H9 (cell line): Measurements from ENCODE around the gene CERS6. TPM values are rescaled to one million over a fixed set of nuclear protein-coding genes. Genes with fewer than 3 reads are reported as not detected.

Experiments
- DNase-seq: peaks from one replicate; pipeline ENCODE4 v3.0.0-alpha.2; 2017
- H2AFZ ChIP-seq: one replicate; pipeline ENCODE4 v1.6.1; 2013; ENCODE audit warnings: mild to moderate bottlenecking, low read length, control low read depth, moderate library complexity
- H2AK5ac ChIP-seq: 2 replicates; pipeline ENCODE4 v1.6.1; 2013; ENCODE audit warnings: low read length, control low read depth, mixed read lengths; ENCODE audit not compliant: insufficient read length
- H2BK120ac ChIP-seq: one replicate; pipeline ENCODE4 v1.6.1; 2013; ENCODE audit warnings: low read depth, mild to moderate bottlenecking, low read length, control low read depth, inconsistent platforms; ENCODE audit not compliant: poor library complexity, severe bottlenecking
- H2BK12ac ChIP-seq: 2 replicates; pipeline ENCODE4 v1.6.1; 2013; ENCODE audit warnings: low read length, control low read depth, mixed read lengths, low read depth; ENCODE audit not compliant: insufficient read length
- H2BK15ac ChIP-seq: 2 replicates; pipeline ENCODE4 v1.6.1; 2013; ENCODE audit warnings: low read depth, low read length, control low read depth
- H2BK20ac ChIP-seq: one replicate; pipeline ENCODE4 v1.6.1; 2013; ENCODE audit warnings: low read depth, mild to moderate bottlenecking, low read length, control low read depth, inconsistent platforms; ENCODE audit not compliant: poor library complexity, severe bottlenecking
- H2BK5ac ChIP-seq: 2 replicates; pipeline ENCODE4 v1.6.1; 2013; ENCODE audit warnings: low read length, control low read depth, mixed read lengths; ENCODE audit not compliant: insufficient read length
- H3K14ac ChIP-seq: 2 replicates; pipeline ENCODE4 v1.6.1; 2013; ENCODE audit warnings: low read length, control low read depth; ENCODE audit not compliant: insufficient read depth
- H3K18ac ChIP-seq: 2 replicates; pipeline ENCODE4 v1.6.1; 2013; ENCODE audit warnings: low read depth, mild to moderate bottlenecking, mixed read lengths, low read length, control low read depth; ENCODE audit not compliant: insufficient read length
- H3K23ac ChIP-seq: 2 replicates; pipeline ENCODE4 v1.6.1; 2013; ENCODE audit warnings: low read length, control low read depth, mixed read lengths, low read depth; ENCODE audit not compliant: insufficient read length
- H3K23me2 ChIP-seq: 2 replicates; pipeline ENCODE4 v1.6.1; 2013; ENCODE audit warnings: low read depth, mild to moderate bottlenecking, mixed read lengths, low read length, control low read depth; ENCODE audit not compliant: insufficient read length, poor library complexity, severe bottlenecking
- H3K27ac ChIP-seq: 2 replicates; pipeline ENCODE4 v1.5.1; 2013; ENCODE audit warnings: low read length, control low read depth, mixed read lengths, low read depth; ENCODE audit not compliant: insufficient read length
- H3K27me3 ChIP-seq: 2 replicates; pipeline ENCODE4 v1.6.1; 2013; ENCODE audit warnings: low read length, control low read depth, inconsistent platforms; ENCODE audit not compliant: insufficient read depth
- H3K4ac ChIP-seq: 2 replicates; pipeline ENCODE4 v1.6.1; 2013; ENCODE audit warnings: low read depth, mild to moderate bottlenecking, control low read depth, inconsistent platforms, low read length, moderate library complexity
- H3K4me1 ChIP-seq: 2 replicates; pipeline ENCODE4 v1.6.1; 2013; ENCODE audit warnings: low read length, control low read depth, inconsistent platforms; ENCODE audit not compliant: insufficient read depth
- H3K4me2 ChIP-seq: 2 replicates; pipeline ENCODE4 v1.6.1; 2013; ENCODE audit warnings: low read length, control low read depth, mixed read lengths; ENCODE audit not compliant: insufficient read length, insufficient read depth
- H3K56ac ChIP-seq: 2 replicates; pipeline ENCODE4 v1.6.1; 2013; ENCODE audit warnings: low read depth, mild to moderate bottlenecking, mixed read lengths, low read length, control low read depth; ENCODE audit not compliant: insufficient read length
- H3K79me1 ChIP-seq: 2 replicates; pipeline ENCODE4 v1.6.1; 2013; ENCODE audit warnings: low read depth, mild to moderate bottlenecking, moderate library complexity, low read length, control low read depth, inconsistent platforms; ENCODE audit not compliant: insufficient read depth, poor library complexity, severe bottlenecking
- H3K79me2 ChIP-seq: 2 replicates; pipeline ENCODE4 v1.6.1; 2013; ENCODE audit warnings: low read length, control low read depth, inconsistent platforms; ENCODE audit not compliant: insufficient read depth
- H3K9ac ChIP-seq: 2 replicates; pipeline ENCODE4 v1.6.1; 2013; ENCODE audit warnings: low read length, control low read depth, mixed read lengths; ENCODE audit not compliant: insufficient read length; ENCODE audit errors: extremely low read depth
- H3K9me3 ChIP-seq: one replicate; pipeline ENCODE4 v1.6.1; 2013; ENCODE audit warnings: low read depth, low read length, inconsistent platforms; ENCODE audit not compliant: control insufficient read depth
- H3T11ph ChIP-seq: one replicate; pipeline ENCODE4 v1.6.1; 2013; ENCODE audit warnings: mild to moderate bottlenecking, low read length, control low read depth, inconsistent platforms
- H4K20me1 ChIP-seq: one replicate; pipeline ENCODE4 v1.6.1; 2013; ENCODE audit not compliant: control insufficient read depth, insufficient read length, insufficient read depth
- H4K5ac ChIP-seq: 2 replicates; pipeline ENCODE4 v1.6.1; 2013; ENCODE audit warnings: low read depth, mild to moderate bottlenecking, mixed read lengths, low read length, control low read depth; ENCODE audit not compliant: insufficient read length
- H4K8ac ChIP-seq: replicated peaks from 2 replicates; pipeline ENCODE4 v1.6.1; 2013; ENCODE audit warnings: low read length, control low read depth, mixed read lengths, low read depth; ENCODE audit not compliant: insufficient read length
- H4K91ac ChIP-seq: 2 replicates; pipeline ENCODE4 v1.6.1; 2013; ENCODE audit warnings: low read depth, mild to moderate bottlenecking, moderate library complexity, mixed read lengths, low read length, control low read depth; ENCODE audit not compliant: insufficient read length
- H3K27ac Mint-ChIP-seq, 3 experiments: 2 replicates in 2 of 3; 3 replicates in 1 of 3; pipeline ENCODE4 v1.8.0; 2020 to 2021; ENCODE audit warnings: mixed read lengths in 3 of 3, mild to moderate bottlenecking in 1 of 3, moderate library complexity in 1 of 3
- H3K27me3 Mint-ChIP-seq: 2 replicates; pipeline ENCODE4 v1.8.0; 2021; ENCODE audit warnings: low read depth, mild to moderate bottlenecking, moderate library complexity, mixed read lengths
- H3K36me3 Mint-ChIP-seq, 3 experiments: 2 replicates in 2 of 3; 3 replicates in 1 of 3; pipeline ENCODE4 v1.8.0; 2020 to 2021; ENCODE audit warnings: low read depth in 3 of 3, mixed read lengths in 3 of 3; ENCODE audit not compliant: insufficient read depth in 1 of 3
- H3K4me1 Mint-ChIP-seq, 2 experiments: 2 replicates each; pipeline ENCODE4 v1.8.0; 2020; ENCODE audit warnings: mixed read lengths in 2 of 2
- H3K4me3 Mint-ChIP-seq, 2 experiments: 2 replicates in 1 of 2; 3 replicates in 1 of 2; pipeline ENCODE4 v1.8.0; 2020 to 2021; ENCODE audit warnings: mild to moderate bottlenecking in 2 of 2, mixed read lengths in 2 of 2, moderate library complexity in 1 of 2
- H3K9me3 Mint-ChIP-seq, 2 experiments: 2 replicates in 1 of 2; 3 replicates in 1 of 2; pipeline ENCODE4 v1.8.0; 2020; ENCODE audit warnings: mild to moderate bottlenecking in 2 of 2, mixed read lengths in 2 of 2, moderate library complexity in 1 of 2
- CTCF ChIP-seq: fragments of 200-600 bp; sonication (generic); conservative IDR thresholded peaks from 3 replicates; pipeline ENCODE4 v1.8.0; 2021; ENCODE audit warnings: antibody characterized with exemption, mild to moderate bottlenecking
- WGBS: extraction: QIAGEN DNeasy Blood & Tissue Kit; methylation state at CpG from one replicate; pipeline ENCODE4 v1.1.7; 2013; ENCODE audit warnings: missing lambda C conversion rate, low lambda C conversion rate, mixed read lengths; ENCODE audit not compliant: insufficient read length; ENCODE audit errors: extremely low coverage; 5-methylcytosine and 5-hydroxymethylcytosine counted together
- total RNA-seq: library from RNA; stranded (reverse); gene quantifications from 2 replicates; pipeline ENCODE4 v1.2.1, GENCODE V29; 2021

Gene CERS6
- total RNA-seq, 1 experiment from 2014 or later = 17.7 TPM

- no peak overlapping the region for H3K9ac ChIP-seq
- WGBS = no CpG with 5 or more reads among the region's 2 CpGs
- H4K91ac ChIP-seq = no peak overlapping the region
- Mint-ChIP-seq H3K4me3 (no peak overlapping the region), H3K36me3 (no peaks in the 10 kb centered on the region; a peak in 2 of 7 replicates), H3K9me3 (no peaks in the 10 kb centered on the region), H3K27ac (0 out of 7 replicates have a peak overlapping the region, but pooled peaks of 1 of the 3 experiments have one; percentile 42), H3K4me1 (peaks cover 38 to 44% of the 10 kb centered on the region in 2 experiments), H3K27me3 (no peaks in the 10 kb centered on the region)
- no peaks in the 10 kb centered on the region for H3K27me3 ChIP-seq
- no peaks in the 10 kb centered on the region for H3K23me2 ChIP-seq
- no peak overlapping the region for H3T11ph ChIP-seq
- H2AFZ ChIP-seq = no peak overlapping the region
- no peak overlapping the region for H4K8ac ChIP-seq
- H3K18ac ChIP-seq = no peak overlapping the region
- no peak for TF ChIP-seq CTCF
- no peak overlapping the region for H3K23ac ChIP-seq
- H3K27ac ChIP-seq = no peak overlapping the region
- H2BK12ac ChIP-seq = no peak overlapping the region
- H3K4me2 ChIP-seq = no peak overlapping the region
- DNase-seq = no peak
- H2AK5ac ChIP-seq = no peak overlapping the region
- no peaks in the 10 kb centered on the region for H3K79me1 ChIP-seq
- H2BK20ac ChIP-seq = no peak overlapping the region
- H4K20me1 ChIP-seq = no peaks in the 10 kb centered on the region
- H3K56ac ChIP-seq = no peak overlapping the region
- H3K9me3 ChIP-seq = no peaks in the 10 kb centered on the region
- no peaks in the 10 kb centered on the region for H3K79me2 ChIP-seq
- H2BK15ac ChIP-seq = no peak overlapping the region
- peaks cover 12% of the 10 kb centered on the region for H3K4me1 ChIP-seq
- H4K5ac ChIP-seq = no peak overlapping the region
- no peak overlapping the region for H2BK120ac ChIP-seq
- no peak overlapping the region for H3K4ac ChIP-seq
- no peak overlapping the region for H2BK5ac ChIP-seq
- H3K14ac ChIP-seq = no peak overlapping the region
Observed at GRCh38 chr2:168639018-168639417, 182.9 kb downstream of the CERS6 start.
